ENCODE results near the gene CYTH4. TPM values are rescaled to one million over a fixed set of nuclear protein-coding genes. Genes with fewer than 3 reads are reported as not detected.

The CYTH4 gene
- total RNA-seq, 4 donors from 2014 or later, result 4.2 to 21.3 (median 9.3) TPM

DNA sequence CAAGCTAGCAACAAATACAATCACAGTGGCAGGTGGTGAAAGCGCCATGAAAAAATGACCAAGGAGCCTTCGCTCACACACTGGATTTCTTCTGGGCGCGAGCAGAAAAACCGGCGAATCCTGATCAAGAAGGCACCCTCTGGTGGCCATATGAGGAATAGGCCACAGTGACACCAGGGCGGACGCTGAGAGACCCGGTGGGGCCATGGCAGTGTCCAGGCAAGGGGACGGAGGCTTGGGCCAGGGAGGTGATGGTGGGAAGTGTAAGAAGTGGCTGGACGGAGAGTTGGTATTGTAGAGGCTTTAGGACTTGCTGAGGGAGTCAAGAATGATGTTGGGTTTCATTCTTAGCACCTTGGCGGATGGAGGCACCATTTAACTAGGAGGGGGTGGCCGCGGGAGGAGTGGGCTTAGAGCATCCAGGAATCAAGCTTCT lies 21.4 kb upstream of the CYTH4 start:
- Histone ChIP-seq H3K27me3 (peaks cover 93% of the 10 kb centered on the region), H3K9me3 (peaks cover 0 to 17% (median 0%) of the 10 kb centered on the region in 3 donors), H3K27ac (no peak overlapping the region), H3K4me1 (no peaks in the 10 kb centered on the region), H3K4me3 (no peak overlapping the region), H3K36me3 (peaks cover 0 to 4% of the 10 kb centered on the region in 2 donors)
- TF ChIP-seq, protein P1, sequence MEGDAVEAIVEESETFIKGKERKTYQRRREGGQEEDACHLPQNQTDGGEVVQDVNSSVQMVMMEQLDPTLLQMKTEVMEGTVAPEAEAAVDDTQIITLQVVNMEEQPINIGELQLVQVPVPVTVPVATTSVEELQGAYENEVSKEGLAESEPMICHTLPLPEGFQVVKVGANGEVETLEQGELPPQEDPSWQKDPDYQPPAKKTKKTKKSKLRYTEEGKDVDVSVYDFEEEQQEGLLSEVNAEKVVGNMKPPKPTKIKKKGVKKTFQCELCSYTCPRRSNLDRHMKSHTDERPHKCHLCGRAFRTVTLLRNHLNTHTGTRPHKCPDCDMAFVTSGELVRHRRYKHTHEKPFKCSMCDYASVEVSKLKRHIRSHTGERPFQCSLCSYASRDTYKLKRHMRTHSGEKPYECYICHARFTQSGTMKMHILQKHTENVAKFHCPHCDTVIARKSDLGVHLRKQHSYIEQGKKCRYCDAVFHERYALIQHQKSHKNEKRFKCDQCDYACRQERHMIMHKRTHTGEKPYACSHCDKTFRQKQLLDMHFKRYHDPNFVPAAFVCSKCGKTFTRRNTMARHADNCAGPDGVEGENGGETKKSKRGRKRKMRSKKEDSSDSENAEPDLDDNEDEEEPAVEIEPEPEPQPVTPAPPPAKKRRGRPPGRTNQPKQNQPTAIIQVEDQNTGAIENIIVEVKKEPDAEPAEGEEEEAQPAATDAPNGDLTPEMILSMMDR (IDR thresholded peaks at IDR 0.05), result peak in 3 of 4 experiments; percentile 57 to 84 (median 69)
- no peak for TF ChIP-seq POLR2A (IDR thresholded peaks at IDR 0.05)
- 11 to 18% methylated on average over 12 of the region's 14 CpGs for WGBS, 2 donors (ENCODE audit: low coverage in 1 of 2)
- no peak for ATAC-seq

DNA sequence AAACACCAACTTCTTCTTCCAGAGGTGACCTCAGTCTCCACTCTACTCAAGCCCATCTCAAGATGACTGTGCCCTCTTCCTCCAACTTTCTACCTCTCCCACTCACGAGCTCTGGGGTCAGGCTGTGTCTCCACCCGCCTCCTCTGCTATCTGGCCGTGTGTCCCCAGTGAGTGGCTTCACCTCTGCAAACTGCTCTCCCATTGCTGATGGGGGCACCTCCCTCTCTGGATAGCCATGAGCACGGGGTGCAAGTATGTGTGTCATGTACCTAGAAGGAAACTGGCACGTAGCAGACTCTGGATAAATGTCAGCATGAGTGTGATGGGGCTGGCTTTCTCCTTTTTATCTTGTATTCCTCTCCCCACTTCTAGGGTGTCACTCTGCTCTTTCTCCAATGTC lies 20.0 kb upstream of the CYTH4 start:
- Histone ChIP-seq H3K27ac (no peak overlapping the region), H3K4me3 (no peak overlapping the region), H3K36me3 (peaks cover 0 to 4% of the 10 kb centered on the region in 2 donors), H3K27me3 (peaks cover 93% of the 10 kb centered on the region), H3K9me3 (peaks cover 0 to 17% (median 0%) of the 10 kb centered on the region in 3 donors), H3K4me1 (peaks cover 0 to 6% (median 0%) of the 10 kb centered on the region in 3 donors)
- TF ChIP-seq, protein P1 (IDR thresholded peaks at IDR 0.05), result no peak
- TF ChIP-seq POLR2A (IDR thresholded peaks at IDR 0.05) (no peak), POLR2AphosphoS5 (IDR thresholded peaks at IDR 0.05) (no peak), EP300 (IDR thresholded peaks at IDR 0.05) (no peak)
- ATAC-seq, result no peak
- WGBS, 2 donors (ENCODE audit: low coverage in 1 of 2), result 82% methylated on average over 3 of the region's 5 CpGs; no CpG with 5 or more reads in 1 of the 2 donors

DNA sequence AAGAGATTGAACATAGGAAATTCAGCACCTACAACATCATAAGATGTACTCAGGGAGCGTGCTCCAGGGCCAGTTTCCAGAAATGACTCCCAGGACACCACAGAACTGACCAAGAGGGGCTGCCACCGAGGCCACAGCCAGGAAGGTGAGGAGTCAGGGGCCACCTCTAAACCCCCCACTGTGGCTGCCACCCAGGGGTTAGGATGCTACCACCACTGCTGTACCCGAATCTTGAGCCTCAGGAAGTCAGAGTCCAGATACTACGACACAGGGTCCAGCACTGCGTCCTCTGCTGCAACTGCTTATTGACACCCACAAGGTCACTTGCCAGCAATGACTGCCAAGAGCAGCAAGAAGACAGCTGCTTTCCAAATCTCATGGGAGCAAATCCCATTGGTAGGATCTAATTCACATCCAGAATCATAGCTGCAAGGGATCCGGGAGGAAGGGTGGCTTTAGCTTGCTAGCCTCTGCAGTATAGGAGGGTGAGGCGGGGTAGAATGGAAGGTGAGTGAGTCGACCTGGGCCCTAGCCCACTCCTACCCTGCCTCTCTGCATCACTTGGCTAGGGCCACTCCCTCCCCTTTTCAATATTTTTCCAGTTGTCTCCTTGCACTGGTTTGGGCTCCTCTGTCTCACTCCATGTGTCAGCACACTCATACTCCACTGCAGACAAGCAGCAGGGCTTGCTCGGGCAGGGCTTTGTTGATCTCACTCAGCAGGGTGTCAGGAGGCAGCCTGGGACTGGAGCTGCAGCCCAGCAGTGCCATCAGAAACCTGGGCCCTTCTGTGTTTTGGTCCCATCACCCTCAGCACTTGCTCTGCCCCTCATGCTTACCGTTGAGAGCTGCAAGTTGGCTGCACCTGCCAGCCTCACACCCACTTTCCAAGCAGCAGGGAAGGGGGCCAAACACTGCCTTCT lies 18.1 kb upstream of the CYTH4 start:
- ATAC-seq, result no peak
- peaks cover 0 to 4% of the 10 kb centered on the region in 2 donors for H3K36me3 ChIP-seq
- peaks cover 0 to 23% (median 0%) of the 10 kb centered on the region in 3 donors for H3K9me3 ChIP-seq
- peaks cover 87% of the 10 kb centered on the region for H3K27me3 ChIP-seq
- TF ChIP-seq, protein P1 (IDR thresholded peaks at IDR 0.05), result no peak
- TF ChIP-seq POLR2AphosphoS5 (IDR thresholded peaks at IDR 0.05) (no peak), POLR2A (IDR thresholded peaks at IDR 0.05) (no peak), EP300 (IDR thresholded peaks at IDR 0.05) (no peak)
- peaks cover 0 to 10% (median 0%) of the 10 kb centered on the region in 3 donors for H3K4me1 ChIP-seq
- H3K27ac ChIP-seq, result no peak overlapping the region
- WGBS, 2 donors (ENCODE audit: low coverage in 1 of 2), result 33 to 100% methylated on average over 1 to 3 of the region's 10 CpGs
- H3K4me3 ChIP-seq, result no peak overlapping the region

DNA sequence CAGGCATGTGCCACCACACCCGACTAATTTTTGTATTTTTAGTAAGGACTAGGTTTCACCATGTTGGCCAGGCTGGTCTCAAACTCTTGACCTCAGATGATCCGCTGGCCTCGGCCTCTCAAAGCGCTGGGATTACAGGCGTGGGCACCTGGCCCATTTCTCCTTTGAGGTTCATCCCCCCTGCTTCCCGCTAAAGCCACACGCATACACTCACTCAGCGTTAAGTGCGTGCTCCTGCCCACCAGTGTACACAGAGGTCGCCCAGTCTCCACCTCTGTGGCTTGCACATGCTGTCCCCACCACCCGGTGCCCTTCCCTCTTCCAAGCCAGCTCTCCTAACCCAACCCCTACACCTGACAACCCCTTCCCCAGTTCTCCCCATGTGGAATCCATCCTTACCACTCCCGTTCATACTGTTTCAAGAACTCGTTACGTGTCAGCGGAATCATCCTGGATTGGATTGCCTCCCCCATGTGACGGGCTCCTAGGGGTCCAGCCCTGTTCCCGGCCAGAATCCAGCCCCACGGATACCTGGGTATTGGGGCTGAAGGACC lies 15.7 kb upstream of the CYTH4 start:
- WGBS, 2 donors (ENCODE audit: low coverage in 1 of 2), result 37 to 48% methylated on average over 14 of the region's 18 CpGs
- ATAC-seq, result no peak
- H3K36me3 ChIP-seq, result peaks cover 0 to 4% of the 10 kb centered on the region in 2 donors
- peak overlapping the region in 1 of 2 donors; percentile 29 for H3K4me3 ChIP-seq
- no peak overlapping the region for H3K27ac ChIP-seq
- peaks cover 0 to 10% (median 0%) of the 10 kb centered on the region in 3 donors for H3K4me1 ChIP-seq
- TF ChIP-seq POLR2AphosphoS5 (IDR thresholded peaks at IDR 0.05), result no peak
- peaks cover 0 to 23% (median 0%) of the 10 kb centered on the region in 3 donors for H3K9me3 ChIP-seq
- H3K27me3 ChIP-seq, result peaks cover 80% of the 10 kb centered on the region

DNA sequence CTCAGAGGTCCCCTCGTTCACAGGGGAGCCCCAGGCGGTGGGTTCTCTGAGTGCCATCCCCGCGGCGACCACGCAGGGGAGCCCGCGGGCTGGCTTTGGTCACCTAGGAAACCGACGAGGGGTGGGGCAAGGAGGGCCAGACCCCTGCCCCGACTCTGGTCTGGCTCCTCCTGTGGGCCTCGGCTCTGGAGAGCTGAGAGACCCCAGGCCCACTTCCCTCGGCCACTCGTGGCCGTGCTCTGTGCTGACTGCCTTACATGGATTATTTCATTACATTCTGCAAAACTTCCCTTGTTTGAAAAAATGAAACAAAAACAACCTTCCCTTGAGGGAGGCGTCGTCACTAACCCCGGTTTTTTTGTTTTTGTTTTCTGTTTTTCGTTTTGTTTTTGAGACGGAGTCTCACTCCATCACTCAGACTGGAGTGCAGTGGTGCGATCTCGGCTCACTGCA lies 15.1 kb upstream of the CYTH4 start:
- peak overlapping the region in 1 of 4 donors; percentile 31 for H3K27ac ChIP-seq
- H3K4me1 ChIP-seq, result peaks cover 0 to 10% (median 0%) of the 10 kb centered on the region in 3 donors
- ATAC-seq, result peak; percentile 25
- 9 to 19% methylated on average over 9 to 11 of the region's 22 CpGs for WGBS, 2 donors (ENCODE audit: low coverage in 1 of 2)
- H3K4me3 ChIP-seq, result peak overlapping the region in 1 of 2 donors; percentile 29
- H3K9me3 ChIP-seq, result peaks cover 0 to 23% (median 0%) of the 10 kb centered on the region in 3 donors
- no peak for TF ChIP-seq POLR2A (IDR thresholded peaks at IDR 0.05)
- TF ChIP-seq, protein P1 (IDR thresholded peaks at IDR 0.05), result peak in 3 of 4 experiments; percentile 19 to 54 (median 31)
- H3K27me3 ChIP-seq, result peaks cover 80% of the 10 kb centered on the region
- peaks cover 0 to 4% of the 10 kb centered on the region in 2 donors for H3K36me3 ChIP-seq

Measured in gastroesophageal sphincter (tissue), 4 donors.